Measurements from ENCODE around the gene NSG2. TPM values are rescaled to one million over a fixed set of nuclear protein-coding genes. Genes with fewer than 3 reads are reported as not detected.

Gene NSG2
- total and polyA plus RNA-seq, 8 donors, result 0.34 to 3.3 (median 2.3) TPM; not detected in 1

DNA sequence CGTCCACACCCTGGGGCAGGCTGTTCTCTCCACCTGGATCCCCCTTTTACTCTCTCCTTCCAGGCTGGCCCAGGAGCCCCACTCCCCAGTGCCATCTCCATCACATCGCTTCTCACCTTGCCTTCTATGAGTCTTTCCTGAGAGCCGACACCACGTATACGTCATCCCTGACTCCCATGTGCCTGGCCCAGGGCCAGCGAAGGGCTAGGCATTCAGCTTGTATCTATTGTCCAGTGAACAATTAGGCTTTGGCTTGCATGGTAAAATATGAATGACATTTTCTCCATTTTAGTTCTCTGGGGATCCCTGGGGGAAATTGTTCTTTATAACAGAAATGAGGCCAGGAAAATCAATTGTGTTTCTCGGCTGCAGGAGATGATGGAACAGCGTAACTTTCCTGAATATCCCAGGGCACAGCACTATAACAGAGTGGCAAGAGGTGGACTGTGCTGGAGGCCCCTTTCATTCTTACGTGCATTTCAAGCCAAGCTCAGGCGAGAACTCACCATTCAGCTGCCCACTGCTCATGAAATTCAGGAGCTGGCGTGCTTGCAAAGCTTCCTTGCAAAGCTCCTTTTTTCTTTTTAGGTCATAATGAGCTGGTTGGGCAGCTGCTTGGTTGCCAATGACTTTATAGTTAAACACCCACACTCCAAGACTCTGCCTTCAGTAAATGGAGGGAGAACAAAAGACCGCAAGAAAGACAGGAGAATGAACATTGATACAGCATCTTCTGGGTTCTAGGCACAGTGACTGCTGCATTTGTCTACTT lies 37.7 kb downstream of the NSG2 start:
- Histone ChIP-seq H3K36me3 (no peaks in the 10 kb centered on the region), H3K27me3 (no peaks in the 10 kb centered on the region), H3K4me1 (no peaks in the 10 kb centered on the region), H3K4me3 (no peak overlapping the region), H3K27ac (no peak overlapping the region), H3K9me3 (no peaks in the 10 kb centered on the region)
- ATAC-seq (no peak), DNase-seq (no peak)
- no peak for TF ChIP-seq CTCF (IDR thresholded peaks at IDR 0.05)
- intact Hi-C loops (cut with DNase I), result no loop called here

DNA sequence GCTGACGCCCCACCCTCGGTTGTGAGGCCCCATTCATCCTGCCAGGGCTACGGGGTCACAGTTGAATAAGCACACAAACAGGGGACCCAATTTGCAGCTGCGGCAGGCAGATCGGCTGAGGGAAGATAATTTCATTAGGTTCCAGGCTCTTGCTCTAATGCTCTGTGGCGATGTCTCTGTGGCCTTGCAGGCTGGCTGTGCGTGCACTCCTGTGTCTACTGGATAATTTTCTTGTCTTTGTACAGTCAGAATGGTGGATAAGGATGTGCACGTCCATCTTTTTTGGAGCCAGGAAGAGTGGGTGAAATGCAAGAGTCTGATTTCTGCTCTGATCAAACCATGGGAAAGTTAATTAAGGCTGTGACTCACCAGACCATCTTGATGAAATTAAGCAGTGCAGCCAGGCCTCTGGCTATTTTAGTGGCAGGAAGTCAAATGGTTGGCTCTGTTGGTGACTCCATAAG lies 39.2 kb downstream of the NSG2 start:
- H3K9me3 ChIP-seq, result no peaks in the 10 kb centered on the region
- TF ChIP-seq CTCF (IDR thresholded peaks at IDR 0.05), result no peak

GRCh38 chr5:174086751-174087150 lies 41.2 kb downstream of the NSG2 start:
- no peaks in the 10 kb centered on the region for H3K36me3 ChIP-seq
- no peaks in the 10 kb centered on the region for H3K4me1 ChIP-seq
- H3K27me3 ChIP-seq, result no peaks in the 10 kb centered on the region
- no peak for ATAC-seq
- no peak overlapping the region for H3K4me3 ChIP-seq
- TF ChIP-seq CTCF (IDR thresholded peaks at IDR 0.05), result no peak
- H3K27ac ChIP-seq, result no peak overlapping the region
- no peaks in the 10 kb centered on the region for H3K9me3 ChIP-seq
- intact Hi-C loops (cut with DNase I), result no loop called here
- no peak for DNase-seq

More for the DNA sequence above, 39.2 kb downstream of the NSG2 start:
- H3K4me3 ChIP-seq, result no peak overlapping the region
- DNase-seq (no peak), ATAC-seq (no peak)
- intact Hi-C loops (cut with DNase I), result no loop called here
- H3K36me3 ChIP-seq, result no peaks in the 10 kb centered on the region
- H3K4me1 ChIP-seq, result no peaks in the 10 kb centered on the region
- no peaks in the 10 kb centered on the region for H3K27me3 ChIP-seq
- H3K27ac ChIP-seq, result no peak overlapping the region

GRCh38 chr5:174087783-174088182 lies 42.3 kb downstream of the NSG2 start:
- Histone ChIP-seq H3K4me3 (no peak overlapping the region), H3K9me3 (no peaks in the 10 kb centered on the region), H3K4me1 (no peaks in the 10 kb centered on the region), H3K27ac (no peak overlapping the region), H3K27me3 (no peaks in the 10 kb centered on the region), H3K36me3 (no peaks in the 10 kb centered on the region)
- TF ChIP-seq CTCF (IDR thresholded peaks at IDR 0.05), result no peak
- ATAC-seq (no peak), DNase-seq (no peak)
- intact Hi-C loops (cut with DNase I), result no loop called here

GRCh38 chr5:174090129-174090528 lies 44.6 kb downstream of the NSG2 start:
- H3K27ac ChIP-seq, result no peak overlapping the region
- H3K27me3 ChIP-seq, result no peaks in the 10 kb centered on the region
- DNase-seq, result no peak

More at GRCh38 chr5:174090129-174090528, 44.6 kb downstream of the NSG2 start:
- Histone ChIP-seq H3K4me1 (no peaks in the 10 kb centered on the region), H3K36me3 (no peaks in the 10 kb centered on the region), H3K4me3 (no peak overlapping the region), H3K9me3 (no peaks in the 10 kb centered on the region)
- no peak for TF ChIP-seq CTCF (IDR thresholded peaks at IDR 0.05)
- no peak for ATAC-seq
- intact Hi-C loops (cut with DNase I), result no loop called here

All from left lung (tissue), 10 donors.